Liver (tissue), 9 donors: ENCODE results near the gene SLC16A7. TPM values are rescaled to one million over a fixed set of nuclear protein-coding genes. Genes with fewer than 3 reads are reported as not detected.

Experiments
- DNase-seq: peaks from one replicate; pipeline ENCODE4 v3.0.0-alpha.2; 2017; ENCODE audit warnings: low spot score
- H3K27ac ChIP-seq, 2 donors: one replicate each; pipeline ENCODE4 v1.7.0; 2013; ENCODE audit warnings: inconsistent platforms in 2 of 2, low read length in 2 of 2, control low read depth in 1 of 2, low read depth in 1 of 2, mild to moderate bottlenecking in 1 of 2
- H3K27me3 ChIP-seq, 4 donors: one replicate each; pipeline versions ENCODE4 v1.6.1 to v1.7.0; 2013; ENCODE audit warnings: low read length in 3 of 4, inconsistent platforms in 1 of 4, mild to moderate bottlenecking in 1 of 4, moderate library complexity in 1 of 4; ENCODE audit not compliant: control insufficient read depth in 4 of 4, insufficient read depth in 4 of 4
- H3K36me3 ChIP-seq, 4 donors: one replicate each; pipeline versions ENCODE4 v1.6.1 to v1.7.0; 2013; ENCODE audit warnings: low read length in 3 of 4, mild to moderate bottlenecking in 3 of 4, low read depth in 1 of 4, moderate library complexity in 1 of 4; ENCODE audit not compliant: control insufficient read depth in 4 of 4, insufficient read depth in 3 of 4
- H3K4me1 ChIP-seq, 4 donors: one replicate each; pipeline versions ENCODE4 v1.6.1 to v1.7.0; 2013; ENCODE audit warnings: low read length in 3 of 4, mild to moderate bottlenecking in 3 of 4, moderate library complexity in 1 of 4; ENCODE audit not compliant: control insufficient read depth in 4 of 4, insufficient read depth in 4 of 4
- H3K4me3 ChIP-seq, 3 donors: one replicate each; pipeline versions ENCODE4 v1.6.1 to v1.7.0; 2013; ENCODE audit warnings: low read length in 3 of 3, control low read depth in 1 of 3, low read depth in 1 of 3, mild to moderate bottlenecking in 1 of 3
- H3K9ac ChIP-seq, 2 donors: one replicate each; pipeline ENCODE4 v1.7.0; 2013; ENCODE audit warnings: low read length in 2 of 2, mild to moderate bottlenecking in 2 of 2, moderate library complexity in 2 of 2, control low read depth in 1 of 2, low read depth in 1 of 2
- H3K9me3 ChIP-seq, 4 donors: one replicate each; pipeline versions ENCODE4 v1.6.1 to v1.7.0; 2013; ENCODE audit warnings: low read length in 3 of 4; ENCODE audit not compliant: control insufficient read depth in 4 of 4
- EGR1 ChIP-seq, 2 donors: IDR thresholded peaks; 2 replicates each; pipeline ENCODE4 v1.6.1; 2016 to 2018; ENCODE audit warnings: antibody characterized with exemption in 2 of 2, low read depth in 2 of 2
- FOXA2 ChIP-seq: IDR thresholded peaks from 2 replicates; pipeline ENCODE4 v1.6.1; 2016; ENCODE audit warnings: antibody characterized with exemption
- GABPA ChIP-seq, 2 donors: IDR thresholded peaks in 1 of 2; conservative IDR thresholded peaks in 1 of 2; 2 replicates each; pipeline ENCODE4 v1.6.1; 2016; ENCODE audit warnings: antibody characterized with exemption in 2 of 2, mild to moderate bottlenecking in 1 of 2, moderate library complexity in 1 of 2
- HNF4A ChIP-seq, 2 donors: conservative IDR thresholded peaks; 2 replicates each; pipeline ENCODE4 v1.6.1; 2016; ENCODE audit warnings: antibody characterized with exemption in 2 of 2, mild to moderate bottlenecking in 2 of 2
- HNF4G ChIP-seq: IDR thresholded peaks from 2 replicates; pipeline ENCODE4 v1.6.1; 2016; ENCODE audit warnings: antibody characterized with exemption
- JUND ChIP-seq, 2 donors: IDR thresholded peaks; 2 replicates each; pipeline ENCODE4 v1.6.1; 2016; ENCODE audit warnings: antibody characterized with exemption in 2 of 2
- NR2F2 ChIP-seq: IDR thresholded peaks from 2 replicates; pipeline ENCODE4 v1.6.1; 2016; ENCODE audit warnings: antibody characterized with exemption
- RAD21 ChIP-seq, 2 donors: IDR thresholded peaks; 2 replicates each; pipeline ENCODE4 v1.6.1; 2016; ENCODE audit warnings: antibody characterized with exemption in 2 of 2, mild to moderate bottlenecking in 2 of 2
- RXRA ChIP-seq, 2 donors: IDR thresholded peaks; 2 replicates each; pipeline ENCODE4 v1.6.1; 2017 to 2018; ENCODE audit warnings: antibody characterized with exemption in 2 of 2, mild to moderate bottlenecking in 1 of 2
- SP1 ChIP-seq: IDR thresholded peaks from 2 replicates; pipeline ENCODE4 v1.6.1; 2018; ENCODE audit warnings: antibody characterized with exemption, mild to moderate bottlenecking
- TAF1 ChIP-seq: conservative IDR thresholded peaks from 2 replicates; pipeline ENCODE4 v1.6.1; 2016; ENCODE audit warnings: antibody characterized with exemption, mild to moderate bottlenecking
- YY1 ChIP-seq: IDR thresholded peaks from 2 replicates; pipeline ENCODE4 v1.6.1; 2016; ENCODE audit warnings: antibody characterized with exemption, mild to moderate bottlenecking
- whole genome bisulfite sequencing: extraction: QIAGEN DNeasy Blood & Tissue Kit; methylation state at CpG from one replicate; pipeline ENCODE4 v1.1.7; 2013; 5-methylcytosine and 5-hydroxymethylcytosine counted together
- polyA plus RNA-seq, 2 donors: library from polyadenylated mRNA; stranded (reverse) in 1 of 2; unstranded in 1 of 2; fragments of 200-250 nt in 1 of 2; fragments of >200 nt in 1 of 2; fragmentation: Nextera tagmentation in 1 of 2; extraction: Ambion mirVana in 1 of 2; gene quantifications; one replicate each; pipeline versions ENCODE4 v1.2.1 to v1.2.3, GENCODE V29; 2013 to 2015
- total RNA-seq, 2 donors: library from RNA; depleted of rRNA; stranded (reverse); fragments of >200 nt; gene quantifications; one replicate each; pipeline ENCODE4 v1.2.3, GENCODE V29; 2014
- TF ChIP-seq, protein P1 (sequence below): IDR thresholded peaks from 2 replicates; pipeline ENCODE4 v1.6.1; 2016; ENCODE audit warnings: antibody characterized with exemption
- TF ChIP-seq, protein P2 (sequence below): fragments of 150-350 bp; IDR thresholded peaks from 2 replicates; pipeline ENCODE4 v1.5.1; 2017; ENCODE audit warnings: improper control_type of control experiment, low read depth, low read length; ENCODE audit not compliant: missing input control
- TF ChIP-seq, protein P3 (sequence below): IDR thresholded peaks from 2 replicates; pipeline ENCODE4 v1.6.1; 2016; ENCODE audit warnings: antibody characterized with exemption
- TF ChIP-seq, protein P4 (sequence below): IDR thresholded peaks from 2 replicates; pipeline ENCODE4 v1.6.1; 2016; ENCODE audit warnings: antibody characterized with exemption
- TF ChIP-seq, protein P5 (sequence below): IDR thresholded peaks from 2 replicates; pipeline ENCODE4 v1.6.1; 2016; ENCODE audit warnings: antibody characterized with exemption, mild to moderate bottlenecking
- donor health status: healthy.
- donor health status: healthy.
- donor health status: healthy.
- donor health status: healthy.
- donor health status: healthy.

SLC16A7 gene
- total and polyA plus RNA-seq, 4 donors: 3.0 to 24.0 (median 12.1) TPM

DNA sequence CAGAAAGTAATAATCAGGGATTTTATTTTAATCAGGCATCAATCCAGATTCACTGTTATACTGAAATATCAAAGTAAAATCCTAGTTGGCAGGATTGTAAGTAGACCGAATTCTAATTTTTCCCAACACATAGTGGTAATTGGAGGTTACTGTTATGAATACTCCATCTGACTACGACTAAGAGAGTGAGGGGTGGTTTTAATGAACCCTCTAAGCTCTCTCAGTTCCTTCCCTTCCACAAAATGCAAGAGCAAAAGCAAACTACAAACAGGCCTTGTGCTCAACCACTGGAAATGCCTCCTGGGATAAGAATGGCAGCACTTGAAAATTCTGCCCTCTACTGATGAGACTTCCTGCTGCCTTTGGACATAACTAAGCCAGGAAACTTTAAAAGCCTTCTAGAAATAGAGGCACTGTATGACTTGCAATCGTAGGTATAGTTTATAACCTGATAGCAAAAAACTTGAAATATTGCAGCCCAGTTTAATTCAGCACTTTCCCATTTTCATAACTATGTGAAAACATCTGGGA is 184.8 kb downstream of the SLC16A7 start:
- no peak for TF ChIP-seq GABPA (IDR thresholded peaks at IDR 0.05 in 1 of 2, conservative IDR thresholded peaks at IDR 0.05 in 1 of 2)
- TF ChIP-seq, protein P1, sequence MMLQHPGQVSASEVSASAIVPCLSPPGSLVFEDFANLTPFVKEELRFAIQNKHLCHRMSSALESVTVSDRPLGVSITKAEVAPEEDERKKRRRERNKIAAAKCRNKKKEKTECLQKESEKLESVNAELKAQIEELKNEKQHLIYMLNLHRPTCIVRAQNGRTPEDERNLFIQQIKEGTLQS: no peak
- TF ChIP-seq HNF4A (conservative IDR thresholded peaks at IDR 0.05): no peak
- no peak for TF ChIP-seq JUND (IDR thresholded peaks at IDR 0.05)
- no peak for TF ChIP-seq FOXA2
- TF ChIP-seq, protein P2, sequence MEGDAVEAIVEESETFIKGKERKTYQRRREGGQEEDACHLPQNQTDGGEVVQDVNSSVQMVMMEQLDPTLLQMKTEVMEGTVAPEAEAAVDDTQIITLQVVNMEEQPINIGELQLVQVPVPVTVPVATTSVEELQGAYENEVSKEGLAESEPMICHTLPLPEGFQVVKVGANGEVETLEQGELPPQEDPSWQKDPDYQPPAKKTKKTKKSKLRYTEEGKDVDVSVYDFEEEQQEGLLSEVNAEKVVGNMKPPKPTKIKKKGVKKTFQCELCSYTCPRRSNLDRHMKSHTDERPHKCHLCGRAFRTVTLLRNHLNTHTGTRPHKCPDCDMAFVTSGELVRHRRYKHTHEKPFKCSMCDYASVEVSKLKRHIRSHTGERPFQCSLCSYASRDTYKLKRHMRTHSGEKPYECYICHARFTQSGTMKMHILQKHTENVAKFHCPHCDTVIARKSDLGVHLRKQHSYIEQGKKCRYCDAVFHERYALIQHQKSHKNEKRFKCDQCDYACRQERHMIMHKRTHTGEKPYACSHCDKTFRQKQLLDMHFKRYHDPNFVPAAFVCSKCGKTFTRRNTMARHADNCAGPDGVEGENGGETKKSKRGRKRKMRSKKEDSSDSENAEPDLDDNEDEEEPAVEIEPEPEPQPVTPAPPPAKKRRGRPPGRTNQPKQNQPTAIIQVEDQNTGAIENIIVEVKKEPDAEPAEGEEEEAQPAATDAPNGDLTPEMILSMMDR: peak; percentile 45
- peak; percentile 82 to 93 for TF ChIP-seq RAD21 (IDR thresholded peaks at IDR 0.05)
- DNase-seq: no peak
- Histone ChIP-seq H3K9ac (no peak overlapping the region), H3K4me1 (no peaks in the 10 kb centered on the region), H3K27me3 (no peaks in the 10 kb centered on the region), H3K9me3 (no peaks in the 10 kb centered on the region), H3K27ac (no peak overlapping the region), H3K4me3 (no peak overlapping the region), H3K36me3 (no peaks in the 10 kb centered on the region)
- 61% methylated on average over 3 of the region's 3 CpGs for WGBS

DNA sequence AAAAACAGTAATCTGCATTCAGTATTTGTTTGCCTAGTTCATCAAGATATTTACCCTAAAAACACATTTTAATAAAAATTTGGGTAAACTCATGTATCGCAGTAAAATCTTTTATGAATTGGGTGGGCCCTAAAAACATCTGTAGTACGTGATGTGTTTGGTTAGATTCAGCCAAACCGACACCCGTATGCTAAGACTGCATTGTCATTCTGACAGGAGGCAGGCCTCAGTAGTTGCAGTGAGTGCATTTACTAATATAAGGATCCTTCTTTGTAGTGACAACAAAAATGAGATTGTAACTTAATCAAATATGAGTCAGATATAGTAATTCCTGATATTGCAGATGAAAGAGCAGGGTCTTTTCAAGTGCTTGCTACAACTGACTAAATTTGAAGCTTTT is 191.8 kb downstream of the SLC16A7 start:
- no peak for DNase-seq
- H3K4me3 ChIP-seq: no peak overlapping the region
- no peaks in the 10 kb centered on the region for H3K36me3 ChIP-seq
- no peaks in the 10 kb centered on the region for H3K27me3 ChIP-seq
- H3K9ac ChIP-seq: no peak overlapping the region
- H3K9me3 ChIP-seq: no peaks in the 10 kb centered on the region
- 83% methylated on average over 4 of the region's 4 CpGs for WGBS
- no peak overlapping the region for H3K27ac ChIP-seq
- TF ChIP-seq, protein P2: no peak
- no peak for TF ChIP-seq EGR1 (IDR thresholded peaks at IDR 0.05; ENCODE audit: low read depth in 2 of 2)
- TF ChIP-seq, protein P3, sequence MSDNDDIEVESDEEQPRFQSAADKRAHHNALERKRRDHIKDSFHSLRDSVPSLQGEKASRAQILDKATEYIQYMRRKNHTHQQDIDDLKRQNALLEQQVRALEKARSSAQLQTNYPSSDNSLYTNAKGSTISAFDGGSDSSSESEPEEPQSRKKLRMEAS: no peak
- TF ChIP-seq JUND (IDR thresholded peaks at IDR 0.05): no peak
- no peak for TF ChIP-seq GABPA (IDR thresholded peaks at IDR 0.05 in 1 of 2, conservative IDR thresholded peaks at IDR 0.05 in 1 of 2)
- TF ChIP-seq, protein P4, sequence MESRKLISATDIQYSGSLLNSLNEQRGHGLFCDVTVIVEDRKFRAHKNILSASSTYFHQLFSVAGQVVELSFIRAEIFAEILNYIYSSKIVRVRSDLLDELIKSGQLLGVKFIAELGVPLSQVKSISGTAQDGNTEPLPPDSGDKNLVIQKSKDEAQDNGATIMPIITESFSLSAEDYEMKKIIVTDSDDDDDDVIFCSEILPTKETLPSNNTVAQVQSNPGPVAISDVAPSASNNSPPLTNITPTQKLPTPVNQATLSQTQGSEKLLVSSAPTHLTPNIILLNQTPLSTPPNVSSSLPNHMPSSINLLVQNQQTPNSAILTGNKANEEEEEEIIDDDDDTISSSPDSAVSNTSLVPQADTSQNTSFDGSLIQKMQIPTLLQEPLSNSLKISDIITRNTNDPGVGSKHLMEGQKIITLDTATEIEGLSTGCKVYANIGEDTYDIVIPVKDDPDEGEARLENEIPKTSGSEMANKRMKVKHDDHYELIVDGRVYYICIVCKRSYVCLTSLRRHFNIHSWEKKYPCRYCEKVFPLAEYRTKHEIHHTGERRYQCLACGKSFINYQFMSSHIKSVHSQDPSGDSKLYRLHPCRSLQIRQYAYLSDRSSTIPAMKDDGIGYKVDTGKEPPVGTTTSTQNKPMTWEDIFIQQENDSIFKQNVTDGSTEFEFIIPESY: no peak
- no peak for TF ChIP-seq HNF4G
- no peak for TF ChIP-seq RXRA (IDR thresholded peaks at IDR 0.05)
- TF ChIP-seq RAD21 (IDR thresholded peaks at IDR 0.05): no peak
- TF ChIP-seq, protein P1: no peak
- TF ChIP-seq SP1: no peak
- no peak for TF ChIP-seq TAF1
- no peak for TF ChIP-seq NR2F2
- no peak for TF ChIP-seq HNF4A (conservative IDR thresholded peaks at IDR 0.05)
- no peak for TF ChIP-seq YY1
- TF ChIP-seq, protein P5, sequence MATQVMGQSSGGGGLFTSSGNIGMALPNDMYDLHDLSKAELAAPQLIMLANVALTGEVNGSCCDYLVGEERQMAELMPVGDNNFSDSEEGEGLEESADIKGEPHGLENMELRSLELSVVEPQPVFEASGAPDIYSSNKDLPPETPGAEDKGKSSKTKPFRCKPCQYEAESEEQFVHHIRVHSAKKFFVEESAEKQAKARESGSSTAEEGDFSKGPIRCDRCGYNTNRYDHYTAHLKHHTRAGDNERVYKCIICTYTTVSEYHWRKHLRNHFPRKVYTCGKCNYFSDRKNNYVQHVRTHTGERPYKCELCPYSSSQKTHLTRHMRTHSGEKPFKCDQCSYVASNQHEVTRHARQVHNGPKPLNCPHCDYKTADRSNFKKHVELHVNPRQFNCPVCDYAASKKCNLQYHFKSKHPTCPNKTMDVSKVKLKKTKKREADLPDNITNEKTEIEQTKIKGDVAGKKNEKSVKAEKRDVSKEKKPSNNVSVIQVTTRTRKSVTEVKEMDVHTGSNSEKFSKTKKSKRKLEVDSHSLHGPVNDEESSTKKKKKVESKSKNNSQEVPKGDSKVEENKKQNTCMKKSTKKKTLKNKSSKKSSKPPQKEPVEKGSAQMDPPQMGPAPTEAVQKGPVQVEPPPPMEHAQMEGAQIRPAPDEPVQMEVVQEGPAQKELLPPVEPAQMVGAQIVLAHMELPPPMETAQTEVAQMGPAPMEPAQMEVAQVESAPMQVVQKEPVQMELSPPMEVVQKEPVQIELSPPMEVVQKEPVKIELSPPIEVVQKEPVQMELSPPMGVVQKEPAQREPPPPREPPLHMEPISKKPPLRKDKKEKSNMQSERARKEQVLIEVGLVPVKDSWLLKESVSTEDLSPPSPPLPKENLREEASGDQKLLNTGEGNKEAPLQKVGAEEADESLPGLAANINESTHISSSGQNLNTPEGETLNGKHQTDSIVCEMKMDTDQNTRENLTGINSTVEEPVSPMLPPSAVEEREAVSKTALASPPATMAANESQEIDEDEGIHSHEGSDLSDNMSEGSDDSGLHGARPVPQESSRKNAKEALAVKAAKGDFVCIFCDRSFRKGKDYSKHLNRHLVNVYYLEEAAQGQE: no peak
- no peaks in the 10 kb centered on the region for H3K4me1 ChIP-seq
